GM20000 (cell line): ENCODE results near the gene LARGE2.

Experiments
- DNase-seq: peaks from one replicate; pipeline ENCODE4 v3.0.0; 2012; ENCODE audit warnings: low spot score
- CTCF ChIP-seq: IDR thresholded peaks from 2 replicates; pipeline ENCODE4 v1.5.1; 2012; ENCODE audit warnings: mild to moderate bottlenecking, control low read depth; ENCODE audit errors: extremely low read depth, missing control alignments

LARGE2 gene

GRCh38 chr11:45918962-45919675 is 3.3 kb upstream of the LARGE2 start:
- no peak for DNase-seq
- TF ChIP-seq CTCF, result no peak

- no peak for DNase-seq
- no peak for TF ChIP-seq CTCF
Measured at GRCh38 chr11:45919806-45920530, 2.5 kb upstream of the LARGE2 start.

GRCh38 chr11:45920531-45921477 is 1.7 kb upstream of the LARGE2 start:
- DNase-seq, result no peak
- TF ChIP-seq CTCF, result no peak

GRCh38 chr11:45921561-45922424 is 663 bp upstream of the LARGE2 start:
- no peak for TF ChIP-seq CTCF

GRCh38 chr11:45924036-45924915 is 1.8 kb downstream of the LARGE2 start:
- DNase-seq, result peak; percentile 26
- no peak for TF ChIP-seq CTCF

More at GRCh38 chr11:45921561-45922424, 663 bp upstream of the LARGE2 start:
- DNase-seq, result peak; percentile 38

- no peak for DNase-seq
- TF ChIP-seq CTCF, result no peak
Measured at GRCh38 chr11:45924927-45925326, 2.5 kb downstream of the LARGE2 start.
